CD4-positive, CD25-positive, alpha-beta regulatory T cell (primary cell): ENCODE results near the gene PDRG1. TPM values are rescaled to one million over a fixed set of nuclear protein-coding genes. Genes with fewer than 3 reads are reported as not detected.

Experiments
- ATAC-seq, 2 donors: fragments of 150-1000 bp; cut with Tn5 transposase; one replicate each; pipeline ENCODE4 v1.10.0; 2021; ENCODE audit warnings: low read depth in 2 of 2, moderate number of reproducible peaks in 2 of 2, moderate library complexity in 1 of 2
- DNase-seq, 3 donors: peaks; one replicate each; pipeline versions ENCODE4 v3.0.0 to v3.0.0-alpha.2; 2012 to 2022; ENCODE audit warnings: mixed read lengths in 1 of 3
- H3K27ac ChIP-seq: one replicate; pipeline ENCODE4 v1.7.0; 2013; ENCODE audit warnings: mild to moderate bottlenecking, low read length; ENCODE audit not compliant: insufficient read depth, poor library complexity, severe bottlenecking
- H3K27me3 ChIP-seq: one replicate; pipeline ENCODE4 v1.7.0; 2013; ENCODE audit warnings: low read length; ENCODE audit not compliant: control insufficient read depth, insufficient read depth
- H3K36me3 ChIP-seq: one replicate; pipeline ENCODE4 v1.7.0; 2013; ENCODE audit warnings: mild to moderate bottlenecking, low read length, moderate library complexity; ENCODE audit not compliant: control insufficient read depth, insufficient read depth
- H3K4me1 ChIP-seq: 2 replicates; pipeline ENCODE4 v1.7.0; 2013; ENCODE audit warnings: mild to moderate bottlenecking, low read length; ENCODE audit not compliant: insufficient read depth, control insufficient read depth, poor library complexity, severe bottlenecking
- H3K4me3 ChIP-seq: one replicate; pipeline ENCODE4 v1.7.0; 2013; ENCODE audit warnings: low read depth, mild to moderate bottlenecking, low read length, moderate library complexity
- H3K9me3 ChIP-seq, 2 experiments: 1 replicate in 1 of 2; 2 replicates in 1 of 2; pipeline ENCODE4 v1.7.0; 2013; ENCODE audit warnings: low read length in 2 of 2, mild to moderate bottlenecking in 1 of 2, moderate library complexity in 1 of 2; ENCODE audit not compliant: control insufficient read depth in 2 of 2
- H3K27ac Mint-ChIP-seq, 3 donors: one replicate each; pipeline ENCODE4 v1.8.0; 2020 to 2022; ENCODE audit warnings: mild to moderate bottlenecking in 3 of 3, mixed read lengths in 3 of 3, moderate library complexity in 2 of 3
- H3K27me3 Mint-ChIP-seq: one replicate; pipeline ENCODE4 v1.8.0; 2022; ENCODE audit warnings: mild to moderate bottlenecking, mixed read lengths
- H3K36me3 Mint-ChIP-seq: one replicate; pipeline ENCODE4 v1.8.0; 2020; ENCODE audit warnings: mixed read lengths
- H3K4me1 Mint-ChIP-seq, 4 donors: one replicate each; pipeline ENCODE4 v1.8.0; 2020 to 2022; ENCODE audit warnings: mixed read lengths in 4 of 4, mild to moderate bottlenecking in 1 of 4
- H3K4me3 Mint-ChIP-seq, 4 donors: one replicate each; pipeline ENCODE4 v1.8.0; 2020 to 2022; ENCODE audit warnings: mild to moderate bottlenecking in 4 of 4, mixed read lengths in 4 of 4, moderate library complexity in 3 of 4
- H3K9me3 Mint-ChIP-seq, 7 donors: one replicate each; pipeline ENCODE4 v1.8.0; 2020 to 2022; ENCODE audit warnings: mixed read lengths in 7 of 7, mild to moderate bottlenecking in 3 of 7, moderate library complexity in 2 of 7
- polyA plus RNA-seq, 4 donors: library from polyadenylated mRNA; unstranded; fragments of 300-500 nt; fragmentation: Illumina TruSeq; gene quantifications; one replicate each; pipeline ENCODE4 v1.2.3, GENCODE V29; 2021
- total RNA-seq: library from RNA; stranded (reverse); gene quantifications from one replicate; pipeline ENCODE4 v1.2.3, GENCODE V29; 2022

Gene PDRG1
- total RNA-seq (10.3 TPM), polyA plus RNA-seq (10 to 100 TPM; 12.0 to 27.6 (median 20.4) TPM)

DNA sequence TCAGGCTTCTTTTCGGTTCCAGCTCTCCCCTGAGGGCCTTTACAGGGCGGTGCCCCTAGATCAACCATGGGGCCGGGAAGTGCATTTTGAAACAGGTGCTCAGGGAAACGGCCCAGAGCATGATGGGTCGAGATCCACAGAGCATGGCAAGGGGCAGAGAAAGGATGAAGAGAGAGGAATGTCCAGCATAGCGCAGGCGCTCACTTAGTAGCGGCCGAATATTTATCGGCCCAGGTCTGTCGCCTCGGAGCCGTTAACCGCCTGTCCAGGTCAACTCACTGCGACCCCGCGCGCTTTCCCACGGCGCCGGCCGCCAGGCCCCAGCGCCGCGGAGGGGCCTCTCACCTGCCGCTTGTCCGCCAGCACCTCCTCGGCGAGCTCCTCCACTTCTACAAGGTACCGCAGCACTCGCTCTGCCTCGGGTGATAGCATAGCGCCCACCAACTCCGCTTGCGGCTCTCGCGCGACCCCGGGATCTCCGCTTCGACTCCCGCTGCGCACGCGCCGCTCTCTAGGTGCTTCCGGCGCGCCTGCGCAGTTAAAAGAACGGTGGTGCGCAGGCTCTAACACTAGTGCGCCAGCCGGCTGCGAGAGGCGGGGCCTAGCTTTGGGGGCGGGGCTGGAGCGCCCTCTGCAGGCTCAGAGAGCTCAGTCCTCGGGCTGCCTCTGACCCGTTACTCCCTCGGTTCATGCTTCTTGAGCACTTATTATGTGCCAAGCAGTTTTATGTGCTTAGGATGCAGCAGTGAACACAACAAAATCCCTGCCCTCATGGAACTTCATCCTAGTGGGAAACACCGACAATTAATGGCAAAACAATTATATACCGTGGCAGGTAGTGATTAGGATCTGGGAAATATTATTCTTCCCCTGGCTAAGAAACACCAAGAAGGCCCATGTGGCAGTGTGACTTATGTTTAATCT lies at the start of gene PDRG1:
Gene PDRG1, minus strand, starts transcription at position 517 of the 924 bp plus-strand sequence. Its CDS starts 85 bp downstream, at position 432.
- peaks cover 30% of the 10 kb centered on the region for H3K36me3 ChIP-seq
- peaks cover 20% of the 10 kb centered on the region for H3K4me1 ChIP-seq
- Mint-ChIP-seq H3K9me3 (peaks cover 0 to 2% (median 0%) of the 10 kb centered on the region in 7 donors), H3K4me3 (peak within 1 kb of the TSS; percentile 90 to 99 (median 96)), H3K36me3 (peaks cover 25% of the 10 kb centered on the region), H3K27ac (peak within 1 kb of the TSS; percentile 96 to 97 (median 96)), H3K4me1 (peaks cover 0 to 35% (median 25%) of the 10 kb centered on the region in 4 donors), H3K27me3 (peaks cover 23% of the 10 kb centered on the region)
- DNase-seq = peak; percentile 92 to 96 (median 96)
- peak within 1 kb of the TSS; percentile 63 for H3K27ac ChIP-seq
- no peaks in the 10 kb centered on the region for H3K9me3 ChIP-seq
- no peaks in the 10 kb centered on the region for H3K27me3 ChIP-seq
- peak within 1 kb of the TSS; percentile 88 for H3K4me3 ChIP-seq
- peak; percentile 95 for ATAC-seq

DNA sequence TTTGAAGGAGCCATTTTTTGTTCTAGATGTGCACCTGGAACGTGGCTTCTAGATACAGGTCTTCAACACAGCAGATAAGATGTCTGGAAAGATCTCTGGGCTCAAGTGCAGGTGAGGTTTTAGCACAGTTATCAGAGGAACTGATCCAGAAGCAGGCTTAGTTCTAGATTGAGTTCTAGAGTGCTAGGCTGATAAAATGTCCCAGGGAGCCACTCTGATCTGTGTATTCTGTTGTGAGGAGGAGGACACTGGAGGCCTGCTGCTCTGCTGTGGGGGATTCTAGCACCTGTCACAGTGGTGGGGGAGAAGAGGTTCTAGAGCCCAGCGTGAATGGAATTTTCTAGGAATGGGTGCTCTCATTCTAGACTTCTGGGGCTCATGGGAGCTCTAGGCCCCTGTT lies 46.4 kb upstream of the PDRG1 start:
- no peaks in the 10 kb centered on the region for H3K9me3 Mint-ChIP-seq
- ATAC-seq (no peak), DNase-seq (no peak)
- Histone ChIP-seq H3K9me3 (no peaks in the 10 kb centered on the region), H3K27me3 (peaks cover 6% of the 10 kb centered on the region), H3K36me3 (no peaks in the 10 kb centered on the region), H3K27ac (no peak overlapping the region), H3K4me3 (no peak overlapping the region), H3K4me1 (no peaks in the 10 kb centered on the region)
- no peak overlapping the region for H3K4me3 Mint-ChIP-seq
- peaks cover 19% of the 10 kb centered on the region for H3K27me3 Mint-ChIP-seq
- peaks cover 3% of the 10 kb centered on the region for H3K36me3 Mint-ChIP-seq
- H3K27ac Mint-ChIP-seq = no peak overlapping the region
- peaks cover 0 to 4% (median 0%) of the 10 kb centered on the region in 4 donors for H3K4me1 Mint-ChIP-seq

DNA sequence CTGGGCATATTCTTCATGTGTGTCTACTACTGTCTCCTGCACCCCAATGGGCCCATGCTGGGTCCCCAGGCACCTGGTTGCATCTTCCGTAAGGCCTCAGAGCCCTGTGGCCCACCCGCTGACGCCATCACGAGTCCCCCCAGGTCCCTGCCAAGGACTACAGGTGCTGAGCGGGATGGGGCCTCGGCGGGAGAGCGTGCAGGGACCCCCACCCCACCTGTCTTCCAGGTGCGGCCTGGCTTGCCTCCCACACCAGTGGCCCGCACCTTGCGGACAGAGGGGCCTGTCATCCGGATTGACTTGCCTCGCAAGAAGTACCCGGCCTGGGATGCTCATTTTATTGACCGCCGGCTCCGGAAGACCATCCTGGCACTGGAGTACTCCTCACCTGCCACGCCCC lies 45.1 kb upstream of the PDRG1 start:
- Mint-ChIP-seq H3K27me3 (peaks cover 26% of the 10 kb centered on the region), H3K4me3 (no peak overlapping the region), H3K27ac (no peak overlapping the region)

DNA sequence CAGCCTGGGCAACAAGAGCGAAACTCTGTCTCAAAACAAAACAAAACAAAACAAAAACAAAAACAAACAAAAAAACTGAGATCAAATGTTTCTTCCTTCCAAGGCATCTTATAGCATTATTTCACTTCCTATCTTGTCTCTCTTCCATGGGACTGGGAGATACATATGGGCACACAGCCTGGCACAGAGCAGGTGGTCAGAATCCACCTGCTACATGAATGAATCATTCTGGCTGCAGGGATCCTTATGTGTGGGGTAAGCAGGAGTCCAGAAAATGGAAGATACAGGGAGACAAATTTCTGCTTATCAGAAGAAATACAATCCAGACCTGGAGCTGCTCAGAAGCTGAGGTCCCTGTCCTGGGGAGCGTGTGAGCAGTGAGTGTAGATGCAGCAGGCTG lies 40.2 kb upstream of the PDRG1 start:
- DNase-seq (no peak), ATAC-seq (no peak)
- Mint-ChIP-seq H3K27me3 (peaks cover 32% of the 10 kb centered on the region), H3K4me1 (peaks cover 0 to 4% (median 2%) of the 10 kb centered on the region in 4 donors), H3K36me3 (peaks cover 3% of the 10 kb centered on the region), H3K4me3 (no peak overlapping the region), H3K27ac (no peak overlapping the region), H3K9me3 (peaks cover 0 to 1% (median 0%) of the 10 kb centered on the region in 7 donors)
- Histone ChIP-seq H3K27me3 (peaks cover 6% of the 10 kb centered on the region), H3K27ac (no peak overlapping the region), H3K9me3 (no peaks in the 10 kb centered on the region), H3K4me1 (no peaks in the 10 kb centered on the region), H3K36me3 (no peaks in the 10 kb centered on the region), H3K4me3 (no peak overlapping the region)

More for the DNA sequence above, 45.1 kb upstream of the PDRG1 start:
- Mint-ChIP-seq H3K9me3 (no peaks in the 10 kb centered on the region), H3K36me3 (peaks cover 3% of the 10 kb centered on the region), H3K4me1 (peaks cover 0 to 4% (median 0%) of the 10 kb centered on the region in 4 donors)
- H3K4me1 ChIP-seq = no peaks in the 10 kb centered on the region
- H3K27me3 ChIP-seq = peaks cover 6% of the 10 kb centered on the region
- DNase-seq (no peak), ATAC-seq (no peak)
- H3K27ac ChIP-seq = no peak overlapping the region
- H3K9me3 ChIP-seq = no peaks in the 10 kb centered on the region
- H3K36me3 ChIP-seq = no peaks in the 10 kb centered on the region
- H3K4me3 ChIP-seq = no peak overlapping the region

DNA sequence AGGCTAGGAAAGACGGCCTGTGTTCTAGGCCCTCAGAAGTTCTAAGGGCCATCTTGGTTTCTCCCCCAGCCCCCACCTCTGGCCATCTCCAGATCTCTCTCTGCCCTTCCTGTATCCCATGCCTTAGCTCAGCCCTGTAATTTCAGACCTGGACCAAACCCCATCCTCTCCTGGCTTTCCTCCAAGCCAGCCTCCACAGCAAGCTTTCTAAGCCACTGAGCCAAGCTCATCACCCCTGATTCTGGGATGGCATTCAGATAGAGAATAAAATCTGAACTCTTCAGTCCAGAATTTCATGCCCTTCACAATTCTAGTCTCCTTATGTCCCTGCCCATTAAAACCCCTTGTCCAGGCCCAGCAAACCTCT lies 39.5 kb upstream of the PDRG1 start:
- Histone ChIP-seq H3K4me1 (no peaks in the 10 kb centered on the region), H3K4me3 (no peak overlapping the region), H3K36me3 (no peaks in the 10 kb centered on the region), H3K9me3 (no peaks in the 10 kb centered on the region), H3K27me3 (peaks cover 6% of the 10 kb centered on the region), H3K27ac (no peak overlapping the region)
- no peak for ATAC-seq
- Mint-ChIP-seq H3K27ac (no peak overlapping the region), H3K4me3 (no peak overlapping the region), H3K4me1 (peaks cover 0 to 4% (median 0%) of the 10 kb centered on the region in 4 donors), H3K27me3 (peaks cover 32% of the 10 kb centered on the region), H3K9me3 (peaks cover 0 to 1% (median 0%) of the 10 kb centered on the region in 7 donors), H3K36me3 (no peaks in the 10 kb centered on the region)
- no peak for DNase-seq

DNA sequence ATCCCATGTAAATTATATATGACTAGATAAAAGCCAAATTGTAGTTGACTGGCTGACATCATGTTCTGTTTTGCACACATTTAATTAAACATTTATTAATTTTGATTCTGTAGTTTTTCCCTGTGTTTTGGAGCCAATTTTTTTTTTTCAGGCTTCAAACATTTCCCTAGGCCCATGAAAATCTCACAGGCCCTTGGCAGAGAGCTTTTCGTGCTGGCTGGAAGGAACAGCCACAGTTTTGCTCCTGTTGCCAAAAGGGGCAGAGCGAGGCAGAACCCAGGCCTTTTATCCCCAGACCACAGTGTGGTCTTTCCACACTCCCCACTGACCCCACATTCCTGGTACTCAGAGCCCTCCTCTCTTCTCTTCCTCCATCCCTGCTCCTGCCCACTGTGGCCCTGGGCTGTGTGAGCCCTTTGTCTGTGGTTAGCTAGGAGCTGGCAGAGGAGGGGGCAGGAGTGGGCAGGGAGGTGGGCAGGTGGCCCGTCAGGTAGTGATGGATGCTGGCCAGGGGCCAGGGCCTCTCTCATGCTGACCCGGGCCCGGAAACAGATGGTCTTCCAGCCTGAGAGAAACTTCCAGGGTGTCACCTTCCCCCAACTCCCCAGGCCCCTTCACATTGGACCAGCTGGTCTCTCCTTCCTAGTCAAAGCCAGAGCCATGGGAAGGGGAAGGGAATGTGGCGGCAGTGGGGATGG lies 38.9 kb upstream of the PDRG1 start:
- ATAC-seq = no peak
- Histone ChIP-seq H3K4me3 (no peak overlapping the region), H3K27me3 (peaks cover 6% of the 10 kb centered on the region), H3K27ac (no peak overlapping the region), H3K36me3 (no peaks in the 10 kb centered on the region), H3K4me1 (no peaks in the 10 kb centered on the region), H3K9me3 (no peaks in the 10 kb centered on the region)
- no peaks in the 10 kb centered on the region for H3K36me3 Mint-ChIP-seq
- peaks cover 0 to 1% (median 0%) of the 10 kb centered on the region in 7 donors for H3K9me3 Mint-ChIP-seq
- peaks cover 30% of the 10 kb centered on the region for H3K27me3 Mint-ChIP-seq
- no peak for DNase-seq
- H3K27ac Mint-ChIP-seq = no peak overlapping the region
- peaks cover 0 to 4% (median 0%) of the 10 kb centered on the region in 4 donors for H3K4me1 Mint-ChIP-seq
- no peak overlapping the region for H3K4me3 Mint-ChIP-seq

DNA sequence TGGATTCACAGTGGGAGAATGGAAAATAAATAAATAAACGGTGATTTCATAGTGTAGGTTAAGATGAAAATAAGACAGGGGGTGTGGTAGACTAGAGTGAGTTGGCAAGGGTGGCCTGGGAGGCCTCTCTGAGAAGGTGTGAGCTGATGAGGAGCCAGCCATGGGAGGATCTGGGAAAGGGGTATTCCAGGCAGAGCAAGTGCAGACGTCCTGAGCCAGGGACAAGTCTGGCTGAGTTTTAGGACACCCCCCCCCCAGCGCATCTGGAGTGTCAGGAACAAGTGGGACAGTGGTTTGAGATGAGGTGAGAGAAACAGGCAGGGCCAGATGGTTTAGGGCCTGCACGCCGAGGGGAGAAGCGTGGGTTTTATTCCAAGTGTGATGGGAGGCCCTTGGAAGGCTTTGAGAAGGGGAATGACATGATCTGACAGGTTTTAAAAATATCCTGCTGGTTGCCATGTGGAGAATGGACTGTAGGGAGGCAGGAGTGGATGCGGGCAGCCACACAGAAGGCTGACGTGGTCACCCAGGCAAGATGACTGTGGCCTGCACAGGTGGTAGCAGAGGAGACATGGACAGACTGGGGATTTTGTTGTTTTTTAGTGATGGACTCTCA lies 37.3 kb upstream of the PDRG1 start:
- H3K4me3 Mint-ChIP-seq = no peak overlapping the region
- Histone ChIP-seq H3K4me3 (no peak overlapping the region), H3K27me3 (peaks cover 3% of the 10 kb centered on the region), H3K4me1 (no peaks in the 10 kb centered on the region), H3K9me3 (no peaks in the 10 kb centered on the region), H3K36me3 (no peaks in the 10 kb centered on the region), H3K27ac (no peak overlapping the region)
- peaks cover 0 to 4% (median 0%) of the 10 kb centered on the region in 4 donors for H3K4me1 Mint-ChIP-seq
- ATAC-seq = no peak
- peaks cover 0 to 1% (median 0%) of the 10 kb centered on the region in 7 donors for H3K9me3 Mint-ChIP-seq
- no peak overlapping the region for H3K27ac Mint-ChIP-seq
- DNase-seq = no peak
- H3K27me3 Mint-ChIP-seq = peaks cover 22% of the 10 kb centered on the region
- no peaks in the 10 kb centered on the region for H3K36me3 Mint-ChIP-seq
